Activated CD4-positive, alpha-beta memory T cell treated with anti-CD3 and anti-CD28 coated beads, Interleukin-2, amount 10 ng/mL, durations not matched to agents 7 days and 5 days (primary cell): ENCODE data around the gene FPGS. TPM values are rescaled to one million over a fixed set of nuclear protein-coding genes. Genes with fewer than 3 reads are reported as not detected.

ENCODE experiments used
- CTCF ChIA-PET: fragments of 350-600 bp; sonication (Branson Sonifier 250); formaldehyde crosslinking; loops from one replicate; lab custom pipeline; 2021; ENCODE audit warnings: antibody characterized with exemption, inconsistent platforms; lab: Charles Lee
- POLR2A ChIA-PET: fragments of 350-600 bp; sonication (Branson Sonifier 250); formaldehyde crosslinking; loops from one replicate; lab custom pipeline; 2021; ENCODE audit warnings: antibody characterized with exemption; lab: Charles Lee
- DNase-seq: peaks from one replicate; pipeline ENCODE4 v3.0.0-alpha.2; 2020
- H3K27ac Mint-ChIP-seq: one replicate; pipeline ENCODE4 v1.8.0; 2021; ENCODE audit warnings: mild to moderate bottlenecking, mixed read lengths
- H3K27me3 Mint-ChIP-seq: one replicate; pipeline ENCODE4 v1.8.0; 2021; ENCODE audit warnings: mixed read lengths
- H3K36me3 Mint-ChIP-seq: one replicate; pipeline ENCODE4 v1.8.0; 2021; ENCODE audit warnings: low read depth, mixed read lengths
- H3K4me1 Mint-ChIP-seq: one replicate; pipeline ENCODE4 v1.8.0; 2021; ENCODE audit warnings: mixed read lengths
- H3K4me3 Mint-ChIP-seq: one replicate; pipeline ENCODE4 v1.8.0; 2021; ENCODE audit warnings: mild to moderate bottlenecking, mixed read lengths
- H3K9me3 Mint-ChIP-seq: one replicate; pipeline ENCODE4 v1.8.0; 2021; ENCODE audit warnings: mixed read lengths
- total RNA-seq, 2 experiments: library from RNA; stranded (reverse); gene quantifications; one replicate each; pipeline ENCODE4 v1.2.3, GENCODE V29; 2021

Gene FPGS
- total RNA-seq, 2 experiments from 2014 or later = 65.6 to 65.8 TPM

DNA sequence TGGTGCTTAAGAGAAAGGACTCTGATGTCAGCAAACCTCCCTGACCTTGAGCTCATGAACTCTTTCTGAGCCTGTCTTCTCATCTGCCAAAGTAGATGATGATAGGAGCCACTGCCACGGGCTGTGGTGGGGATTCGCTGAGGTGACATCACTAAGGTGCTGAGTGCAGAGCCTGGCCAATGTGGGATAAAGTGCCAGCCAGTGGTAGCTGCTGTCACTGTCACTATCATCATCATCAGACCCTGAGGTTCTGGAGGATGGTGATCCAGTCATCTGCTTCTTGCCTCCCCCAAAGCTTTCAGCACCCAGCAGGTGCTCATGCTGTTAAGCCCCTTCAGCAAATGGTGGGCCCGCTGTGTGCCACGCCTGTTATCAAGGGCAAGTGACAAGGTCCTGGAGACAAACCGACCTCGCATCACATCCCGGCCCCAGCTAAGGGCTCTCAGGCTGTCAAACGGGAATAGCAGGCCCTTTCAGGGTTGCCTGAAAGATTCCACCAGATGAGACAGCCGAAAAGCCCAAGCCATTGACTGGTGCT lies 6.4 kb downstream of the FPGS start:
- DNase-seq = no peak
- ChIA-PET POLR2A (no interaction called here), CTCF (interaction anchor here (0.7 to 0.8 kb wide), 2 partner anchors 46 to 74 kb away, joined by 3 read pairs; partner anchors contain the start of gene TOR2A)
- no peak overlapping the region for H3K4me3 Mint-ChIP-seq
- H3K36me3 Mint-ChIP-seq = peaks cover 29% of the 10 kb centered on the region
- H3K4me1 Mint-ChIP-seq = peaks cover 13% of the 10 kb centered on the region
- H3K27ac Mint-ChIP-seq = no peak overlapping the region
- H3K9me3 Mint-ChIP-seq = no peaks in the 10 kb centered on the region
- H3K27me3 Mint-ChIP-seq = no peaks in the 10 kb centered on the region

GRCh38 chr9:127809540-127810377 lies 7.1 kb downstream of the FPGS start:
- no peak for DNase-seq
- Mint-ChIP-seq H3K27ac (no peak overlapping the region), H3K9me3 (no peaks in the 10 kb centered on the region), H3K4me3 (no peak overlapping the region), H3K27me3 (no peaks in the 10 kb centered on the region), H3K36me3 (peaks cover 29% of the 10 kb centered on the region), H3K4me1 (peaks cover 6% of the 10 kb centered on the region)
- ChIA-PET POLR2A (no interaction called here), CTCF (interaction anchor here (0.7 kb wide), 1 partner anchor 45 kb away, joined by 3 read pairs; no protein-coding TSS in a partner anchor)

DNA sequence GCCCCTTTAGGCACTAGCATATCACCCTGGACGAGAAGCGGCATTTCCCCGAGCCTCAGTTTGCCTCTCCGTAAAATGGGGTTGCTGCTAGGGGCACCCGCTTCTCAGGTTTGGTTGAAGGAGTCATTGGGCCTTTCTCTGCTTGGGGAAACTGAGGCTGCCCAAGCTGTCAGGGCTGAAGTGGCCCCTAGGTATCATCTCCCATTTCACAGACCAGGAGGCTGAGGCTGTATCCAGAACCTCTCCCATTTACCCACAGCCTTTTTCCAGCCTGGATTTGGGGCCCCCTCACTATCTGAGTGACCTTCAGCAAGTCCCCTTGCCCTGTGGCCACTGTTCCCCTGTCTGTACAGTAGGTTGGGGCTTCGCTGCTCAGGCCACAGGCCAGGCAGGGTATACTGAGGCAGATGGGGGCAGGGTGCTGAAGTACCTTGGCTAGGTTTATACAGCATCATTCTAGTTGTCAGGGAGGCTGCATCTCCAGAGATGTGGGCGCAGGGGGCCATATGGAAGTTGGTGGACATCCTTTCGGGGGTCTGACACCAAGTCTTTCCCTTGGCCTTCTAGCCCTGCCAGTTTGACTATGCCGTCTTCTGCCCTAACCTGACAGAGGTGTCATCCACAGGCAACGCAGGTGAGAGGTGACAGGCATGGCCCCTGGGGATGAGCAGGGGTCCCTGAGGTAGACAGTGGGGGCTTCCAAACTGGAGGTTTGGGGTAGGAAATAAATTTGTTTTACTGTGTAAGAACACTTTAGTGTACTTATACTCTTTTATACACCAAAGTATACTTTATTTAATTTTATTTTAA lies 7.9 kb downstream of the FPGS start:
- H3K27me3 Mint-ChIP-seq = no peaks in the 10 kb centered on the region
- no peak overlapping the region for H3K4me3 Mint-ChIP-seq
- no peak overlapping the region for H3K27ac Mint-ChIP-seq
- H3K36me3 Mint-ChIP-seq = peaks cover 28% of the 10 kb centered on the region
- peaks cover 6% of the 10 kb centered on the region for H3K4me1 Mint-ChIP-seq
- CTCF ChIA-PET = interaction anchor here (2.0 kb wide), 1 partner anchor 59 kb away, joined by 5 read pairs; no protein-coding TSS in a partner anchor
- no peaks in the 10 kb centered on the region for H3K9me3 Mint-ChIP-seq
- POLR2A ChIA-PET = no interaction called here
- DNase-seq = no peak

DNA sequence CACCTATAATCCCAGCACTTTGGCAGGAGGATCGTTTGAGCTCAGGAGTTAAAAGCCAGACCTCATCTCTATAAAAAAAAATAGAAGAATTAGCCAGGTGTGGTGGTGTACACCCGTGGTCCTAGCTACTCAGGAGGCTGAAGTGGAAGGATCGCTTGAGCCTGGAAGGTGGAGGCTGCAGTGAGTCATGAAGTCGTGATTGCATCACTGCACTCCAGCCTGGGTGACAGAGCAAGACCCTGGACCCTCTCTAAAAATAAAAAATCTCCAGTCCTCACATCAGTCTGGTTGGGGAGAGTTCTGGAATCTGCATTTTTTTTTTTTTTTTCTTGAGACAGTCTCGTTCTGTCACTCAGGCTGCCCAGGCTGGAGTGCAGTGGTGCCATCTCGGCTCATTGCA lies 9.3 kb downstream of the FPGS start:
- no peaks in the 10 kb centered on the region for H3K9me3 Mint-ChIP-seq
- no peaks in the 10 kb centered on the region for H3K27me3 Mint-ChIP-seq
- H3K4me3 Mint-ChIP-seq = no peak overlapping the region
- no peaks in the 10 kb centered on the region for H3K4me1 Mint-ChIP-seq
- no peak overlapping the region for H3K27ac Mint-ChIP-seq
- no peak for DNase-seq
- peaks cover 23% of the 10 kb centered on the region for H3K36me3 Mint-ChIP-seq
- POLR2A ChIA-PET = no interaction called here
- CTCF ChIA-PET = interaction anchor here (2.0 kb wide), 1 partner anchor 58 kb away, joined by 5 read pairs; no protein-coding TSS in a partner anchor

GRCh38 chr9:127812936-127813675 lies 10.4 kb downstream of the FPGS start:
- DNase-seq = no peak
- H3K4me1 Mint-ChIP-seq = no peaks in the 10 kb centered on the region
- H3K36me3 Mint-ChIP-seq = peaks cover 25% of the 10 kb centered on the region
- POLR2A ChIA-PET = no interaction called here
- no peaks in the 10 kb centered on the region for H3K9me3 Mint-ChIP-seq
- no peaks in the 10 kb centered on the region for H3K27me3 Mint-ChIP-seq
- CTCF ChIA-PET = no interaction called here
- no peak overlapping the region for H3K27ac Mint-ChIP-seq
- no peak overlapping the region for H3K4me3 Mint-ChIP-seq

DNA sequence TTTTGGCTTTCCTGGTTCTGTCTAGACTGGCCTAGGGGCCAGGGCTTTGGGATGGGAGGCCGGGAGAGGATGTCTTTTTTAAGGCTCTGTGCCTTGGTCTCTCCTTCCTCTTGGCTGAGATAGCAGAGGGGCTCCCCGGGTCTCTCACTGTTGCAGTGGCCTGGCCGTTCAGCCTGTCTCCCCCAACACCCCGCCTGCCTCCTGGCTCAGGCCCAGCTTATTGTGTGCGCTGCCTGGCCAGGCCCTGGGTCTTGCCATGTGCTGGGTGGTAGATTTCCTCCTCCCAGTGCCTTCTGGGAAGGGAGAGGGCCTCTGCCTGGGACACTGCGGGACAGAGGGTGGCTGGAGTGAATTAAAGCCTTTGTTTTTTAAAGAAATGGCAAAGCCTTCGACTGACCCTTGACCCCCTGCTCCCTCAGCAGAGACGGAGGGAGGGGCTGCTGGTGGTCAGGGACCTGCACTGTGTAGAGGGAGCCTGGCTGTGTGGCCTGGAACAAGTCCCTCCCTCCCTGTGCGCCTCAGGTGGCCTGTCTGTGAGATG lies 11.1 kb downstream of the FPGS start:
- Mint-ChIP-seq H3K4me3 (no peak overlapping the region), H3K27ac (no peak overlapping the region), H3K27me3 (no peaks in the 10 kb centered on the region), H3K4me1 (no peaks in the 10 kb centered on the region), H3K36me3 (peaks cover 30% of the 10 kb centered on the region), H3K9me3 (no peaks in the 10 kb centered on the region)
- no peak for DNase-seq
- ChIA-PET POLR2A (no interaction called here), CTCF (no interaction called here)

GRCh38 chr9:127814619-127815511 lies 12.2 kb downstream of the FPGS start:
- no peaks in the 10 kb centered on the region for H3K4me1 Mint-ChIP-seq
- DNase-seq = no peak
- ChIA-PET POLR2A (no interaction called here), CTCF (no interaction called here)
- peaks cover 23% of the 10 kb centered on the region for H3K36me3 Mint-ChIP-seq
- no peak overlapping the region for H3K4me3 Mint-ChIP-seq
- H3K27ac Mint-ChIP-seq = no peak overlapping the region
- H3K27me3 Mint-ChIP-seq = no peaks in the 10 kb centered on the region
- no peaks in the 10 kb centered on the region for H3K9me3 Mint-ChIP-seq

DNA sequence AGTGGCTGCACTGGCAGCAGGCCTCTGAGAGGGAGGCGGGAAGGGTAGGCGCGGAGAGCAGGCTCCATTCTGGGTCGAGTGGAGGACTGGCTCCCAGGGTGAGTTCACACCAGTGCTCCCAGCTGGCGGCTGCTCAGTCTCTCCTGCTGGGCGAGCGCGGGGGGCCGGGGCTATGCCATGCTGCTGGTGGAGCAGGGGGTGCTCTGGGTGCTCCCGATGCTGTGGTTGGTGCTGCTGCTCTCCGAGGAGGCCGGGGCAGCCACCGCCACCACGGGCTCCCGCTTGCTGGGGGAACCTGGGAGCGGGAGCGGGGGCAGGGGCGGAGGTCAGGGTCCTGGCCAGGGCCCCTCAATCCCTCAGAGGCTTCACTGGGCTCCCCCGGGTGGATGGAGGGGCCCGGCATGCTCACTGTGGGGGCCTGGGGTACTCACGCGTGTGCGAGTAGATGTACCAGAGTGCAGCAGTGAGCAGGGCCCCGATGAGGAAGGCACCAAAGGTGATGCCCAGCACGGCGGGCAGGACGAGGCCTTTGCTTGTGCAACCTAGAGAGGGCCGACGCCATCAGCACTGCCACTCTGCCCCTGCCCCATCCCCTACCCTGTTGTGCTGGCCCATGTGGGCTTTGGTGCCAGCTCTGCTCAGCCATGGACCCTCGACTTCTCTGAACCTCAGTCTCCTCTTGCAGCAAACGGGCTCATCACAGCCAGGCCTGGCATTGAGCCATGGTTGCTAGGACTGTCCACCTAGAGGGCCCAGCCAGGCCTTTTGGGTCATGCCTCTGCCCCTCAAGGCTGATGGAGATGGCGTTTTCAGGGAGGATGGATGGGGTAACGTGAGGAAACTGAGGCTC lies 13.1 kb downstream of the FPGS start:
- Mint-ChIP-seq H3K36me3 (peaks cover 20% of the 10 kb centered on the region), H3K9me3 (no peaks in the 10 kb centered on the region), H3K27me3 (no peaks in the 10 kb centered on the region), H3K4me1 (no peaks in the 10 kb centered on the region), H3K4me3 (no peak overlapping the region), H3K27ac (no peak overlapping the region)
- ChIA-PET CTCF (no interaction called here), POLR2A (no interaction called here)
- DNase-seq = no peak

- ChIA-PET POLR2A (no interaction called here), CTCF (no interaction called here)
- no peaks in the 10 kb centered on the region for H3K9me3 Mint-ChIP-seq
- no peak overlapping the region for H3K4me3 Mint-ChIP-seq
- DNase-seq = no peak
- no peaks in the 10 kb centered on the region for H3K27me3 Mint-ChIP-seq
- H3K36me3 Mint-ChIP-seq = peaks cover 20% of the 10 kb centered on the region
- no peak overlapping the region for H3K27ac Mint-ChIP-seq
- no peaks in the 10 kb centered on the region for H3K4me1 Mint-ChIP-seq
Measured at GRCh38 chr9:127816362-127816725, 13.7 kb downstream of the FPGS start.

- no peaks in the 10 kb centered on the region for H3K9me3 Mint-ChIP-seq
- CTCF ChIA-PET = no interaction called here
- H3K4me1 Mint-ChIP-seq = no peaks in the 10 kb centered on the region
- no peak overlapping the region for H3K27ac Mint-ChIP-seq
- POLR2A ChIA-PET = interaction anchor here (1.1 kb wide), 1 partner anchor 31 kb away, joined by 4 read pairs; the partner anchor contains the start of gene CDK9
- DNase-seq = no peak
- peaks cover 19% of the 10 kb centered on the region for H3K36me3 Mint-ChIP-seq
- H3K27me3 Mint-ChIP-seq = no peaks in the 10 kb centered on the region
- H3K4me3 Mint-ChIP-seq = no peak overlapping the region
Measured at GRCh38 chr9:127816728-127817127, 14.0 kb downstream of the FPGS start.

DNA sequence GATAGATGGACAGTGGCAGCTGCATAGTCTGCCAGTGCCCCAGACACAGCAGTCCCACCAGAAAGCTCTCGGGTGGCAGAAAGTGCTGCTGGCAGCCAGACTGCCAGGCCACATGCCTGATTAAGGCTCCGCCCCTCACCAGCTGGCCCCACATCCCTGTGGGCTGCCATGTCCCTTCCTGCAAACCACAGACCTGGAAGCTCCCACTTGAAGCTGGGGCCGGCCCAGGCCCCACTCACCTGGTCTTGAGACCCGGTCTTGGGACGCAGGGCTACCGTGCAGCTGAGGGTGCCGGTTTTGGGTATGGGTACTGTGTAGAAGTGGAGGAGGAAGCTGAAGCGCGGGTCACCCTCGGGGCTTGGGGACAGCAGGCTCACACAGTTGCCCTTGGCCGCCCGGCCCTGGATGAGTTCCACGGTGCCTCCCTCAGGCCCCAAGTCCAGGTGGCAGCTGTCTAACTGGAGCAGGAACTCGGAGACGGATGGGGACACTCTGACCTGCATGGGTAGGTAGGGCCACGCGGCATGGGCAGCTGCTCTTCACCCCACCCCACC lies 15.3 kb downstream of the FPGS start:
- ChIA-PET POLR2A (interaction anchor here (1.1 to 1.2 kb wide), 3 partner anchors 15 to 81 kb away, joined by 3 to 4 read pairs (median 3); partner anchors contain the start of genes CDK9 and FPGS), CTCF (no interaction called here)
- no peaks in the 10 kb centered on the region for H3K4me1 Mint-ChIP-seq
- peaks cover 18% of the 10 kb centered on the region for H3K36me3 Mint-ChIP-seq
- H3K27ac Mint-ChIP-seq = peak overlapping the region; percentile 10
- H3K9me3 Mint-ChIP-seq = no peaks in the 10 kb centered on the region
- H3K27me3 Mint-ChIP-seq = no peaks in the 10 kb centered on the region
- H3K4me3 Mint-ChIP-seq = no peak overlapping the region
- DNase-seq = no peak
